ENCODE results near the gene HIF1A. TPM values are rescaled to one million over a fixed set of nuclear protein-coding genes. Genes with fewer than 3 reads are reported as not detected.

The HIF1A gene
- total and polyA plus RNA-seq, 2 of the 8 experiments (the other 6 are each of a cell fraction or from before 2014, with no cell fraction given), result 54.8 to 175 TPM

GRCh38 chr14:61765225-61765943 is 70.1 kb downstream of the HIF1A start:
- H2BK12ac ChIP-seq (ENCODE audit: low read depth, low read length), result no peak overlapping the region
- H3K27ac ChIP-seq (ENCODE audit: low read depth, low read length), result no peak overlapping the region
- H2AFZ ChIP-seq (ENCODE audit: low read length), result no peak overlapping the region
- no peak overlapping the region for H3K23ac ChIP-seq (ENCODE audit: insufficient read length)
- peaks cover 7 to 49% of the 10 kb centered on the region in 2 experiments; a peak in 3 of 4 replicates for H3K79me2 ChIP-seq (ENCODE audit: control insufficient read depth in 1 of 2, insufficient read depth in 2 of 2, low read length in 2 of 2)
- H3K23me2 ChIP-seq (ENCODE audit: low read depth, low read length), result peaks cover 5% of the 10 kb centered on the region
- no peak overlapping the region for H3K56ac ChIP-seq (replicated peaks; ENCODE audit: insufficient read length, low read depth, low read length)
- ChIA-PET CTCF (ENCODE audit: partially characterized antibody) (interaction anchor here (0.6 to 5.2 kb wide), 6 partner anchors 13 to 305 kb away, joined by 3 to 25 read pairs (median 3); no protein-coding TSS in a partner anchor), POLR2A (ENCODE audit: partially characterized antibody) (interaction anchor here (1.0 to 1.8 kb wide), 3 partner anchors 12 to 19 kb away, joined by 3 to 8 read pairs (median 7); no protein-coding TSS in a partner anchor)
- 70% methylated on average over 15 of the region's 15 CpGs; no CpG with 5 or more reads in 1 of the 2 experiments for WGBS, 2 experiments (ENCODE audit: extremely low coverage in 1 of 2, insufficient coverage in 1 of 2, insufficient read length in 1 of 2, insufficient replicate concordance in 2 of 2, low coverage in 1 of 2, low lambda C conversion rate in 2 of 2, missing lambda C conversion rate in 1 of 2)
- peaks cover 2 to 40% (median 10%) of the 10 kb centered on the region in 4 experiments; a peak in 7 of 8 replicates for H3K36me3 ChIP-seq (ENCODE audit: control insufficient read depth in 2 of 4, insufficient read depth in 4 of 4, low read length in 3 of 4)
- no peaks in the 10 kb centered on the region for H4K20me1 ChIP-seq (replicated peaks in 1 of 2; ENCODE audit: control insufficient read depth in 1 of 2, insufficient read depth in 2 of 2, low read length in 2 of 2)
- H3K4ac ChIP-seq (replicated peaks; ENCODE audit: insufficient read length, low read depth, low read length), result no peak overlapping the region
- DNase-seq (ENCODE audit: low read depth in 1 of 2, low spot score in 2 of 2), result no peak
- peaks cover 0 to 9% (median 4%) of the 10 kb centered on the region in 4 experiments; a peak in 4 of 7 replicates for H3K4me1 ChIP-seq (replicated peaks in 1 of 4; ENCODE audit: control insufficient read depth in 3 of 4, insufficient read depth in 4 of 4, low read length in 3 of 4)
- H4K8ac ChIP-seq (ENCODE audit: extremely low read depth, insufficient read depth, low read length), result no peak overlapping the region
- no peak overlapping the region; the same call in 1 of the 2 replicates for H2BK5ac ChIP-seq (ENCODE audit: low read depth, low read length)
- H2BK120ac ChIP-seq (replicated peaks; ENCODE audit: low read depth, low read length), result no peak overlapping the region
- peak overlapping the region; percentile 61 to 82 for H3K4me2 ChIP-seq (ENCODE audit: insufficient read depth in 1 of 2, low read depth in 2 of 2, low read length in 2 of 2)
- 0 out of 2 replicates have a peak, but pooled peaks cover 3% of the 10 kb centered on the region for H3K79me1 ChIP-seq (ENCODE audit: low read depth, low read length)
- no peak overlapping the region for H3K18ac ChIP-seq (ENCODE audit: extremely low read depth, low read length)
- no peaks in the 10 kb centered on the region for H3K9me3 ChIP-seq (ENCODE audit: insufficient read depth in 2 of 2, low read depth in 1 of 2, low read length in 1 of 2)
- peak overlapping the region in 3 of 4 experiments; percentile 21 to 96 (median 34); a peak in 3 of 8 replicates for H3K4me3 ChIP-seq (ENCODE audit: extremely low read depth in 1 of 4, insufficient read depth in 2 of 4, low read depth in 3 of 4, low read length in 4 of 4)
- H2AK5ac ChIP-seq (ENCODE audit: low read depth, low read length), result no peak overlapping the region; the same call in 1 of the 2 replicates
- peak overlapping the region in 1 of 4 experiments; percentile 58; a peak in 2 of 7 replicates for H3K9ac ChIP-seq (replicated peaks in 1 of 4; ENCODE audit: extremely low read depth in 1 of 4, low read depth in 3 of 4, low read length in 3 of 4)
- no peak overlapping the region for H4K5ac ChIP-seq (ENCODE audit: insufficient read length, low read depth, low read length)
- no peak overlapping the region for H2BK20ac ChIP-seq (ENCODE audit: low read length)
- H4K91ac ChIP-seq (replicated peaks; ENCODE audit: insufficient read length, low read length), result no peak overlapping the region
- H2BK15ac ChIP-seq (ENCODE audit: low read length), result no peak overlapping the region
- H3K14ac ChIP-seq (ENCODE audit: insufficient read length), result no peak overlapping the region
- H3K27me3 ChIP-seq (replicated peaks in 1 of 4; ENCODE audit: control insufficient read depth in 3 of 4, extremely low read depth in 1 of 4, insufficient read depth in 3 of 4, low read length in 3 of 4), result no peaks in the 10 kb centered on the region
- FAIRE-seq, result no peak
- TF ChIP-seq SP1 (IDR thresholded peaks at IDR 0.05; ENCODE audit: low read depth, low read length) (no peak), CBX8 (IDR thresholded peaks at IDR 0.05; ENCODE audit: borderline replicate concordance, low read depth, low read length) (no peak), ATF2 (IDR thresholded peaks at IDR 0.05; ENCODE audit: low read length) (no peak)
